ENCODE data around the gene RAP1A.

Gene RAP1A

GRCh38 chr1:111720977-111721786 lies 101.6 kb downstream of the RAP1A start:
- no peak for DNase-seq

- no peak for DNase-seq
Observed at GRCh38 chr1:111723091-111723806, 103.7 kb downstream of the RAP1A start.

- DNase-seq, result no peak
Observed at GRCh38 chr1:111723871-111724270, 104.3 kb downstream of the RAP1A start.

GRCh38 chr1:111725192-111725591 lies 105.6 kb downstream of the RAP1A start:
- no peak for DNase-seq

- DNase-seq, result no peak
Observed at GRCh38 chr1:111727056-111727455, 107.5 kb downstream of the RAP1A start.

- no peak for DNase-seq
Observed at GRCh38 chr1:111729271-111729921, 109.8 kb downstream of the RAP1A start.

- no peak for DNase-seq
Observed at GRCh38 chr1:111729946-111730681, 110.5 kb downstream of the RAP1A start.

GRCh38 chr1:111730706-111731105 lies 111.1 kb downstream of the RAP1A start:
- no peak for DNase-seq

GRCh38 chr1:111731956-111732355 lies 112.4 kb downstream of the RAP1A start:
- no peak for DNase-seq

GRCh38 chr1:111732718-111733117 lies 113.1 kb downstream of the RAP1A start:
- no peak for DNase-seq

- peak; percentile 91 to 95 (median 92) for DNase-seq
Observed at GRCh38 chr1:111733183-111733991, 113.8 kb downstream of the RAP1A start.

- peak; percentile 71 to 77 (median 74) for DNase-seq
Observed at GRCh38 chr1:111733992-111734341, 114.4 kb downstream of the RAP1A start.

GRCh38 chr1:111734426-111734825 lies 114.8 kb downstream of the RAP1A start:
- no peak for DNase-seq

GRCh38 chr1:111734856-111735255 lies 115.3 kb downstream of the RAP1A start:
- DNase-seq, result peak in 2 of 3 donors; percentile 28 to 53

GRCh38 chr1:111735321-111735720 lies 115.7 kb downstream of the RAP1A start:
- no peak for DNase-seq

- no peak for DNase-seq
Observed at GRCh38 chr1:111735858-111736544, 116.4 kb downstream of the RAP1A start.

GRCh38 chr1:111736548-111737215 lies 117.1 kb downstream of the RAP1A start:
- DNase-seq, result no peak

- DNase-seq, result no peak
Observed at GRCh38 chr1:111737216-111738132, 117.9 kb downstream of the RAP1A start.

- no peak for DNase-seq
Observed at GRCh38 chr1:111738133-111738435, 118.5 kb downstream of the RAP1A start.

Data from suppressor macrophage treated with lipopolysaccharide for 1 hour (primary cell).